ENCODE data around the gene HTR2C.

- TF ChIP-seq CTCF (IDR thresholded peaks at IDR 0.05) (no peak), EZH2 (IDR thresholded peaks at IDR 0.05; ENCODE audit: borderline replicate concordance, insufficient read depth, low read depth, low read length, poor library complexity, severe bottlenecking) (no peak)
These were observed 31.9 kb downstream of the HTR2C start for GRCh38 chrX:114615765-114616164.
